HG02973 (cell line): ENCODE results near the gene DLL3.

Source experiments
- ATAC-seq: cut with Tn5 transposase; IDR thresholded peaks from one replicate; pipeline ENCODE4 v1.9.1; 2021; ENCODE audit warnings: moderate library complexity; ENCODE audit not compliant: unreplicated experiment

DLL3 gene

GRCh38 chr19:39481229-39481545 is 17.6 kb upstream of the DLL3 start:
- ATAC-seq = peak; percentile 13

GRCh38 chr19:39481676-39482075 is 17.1 kb upstream of the DLL3 start:
- no peak for ATAC-seq

GRCh38 chr19:39483141-39483540 is 15.6 kb upstream of the DLL3 start:
- ATAC-seq = no peak

- ATAC-seq = no peak
Observed at GRCh38 chr19:39489756-39490155, 9.0 kb upstream of the DLL3 start.

- ATAC-seq = no peak
Observed at GRCh38 chr19:39492225-39492624, 6.5 kb upstream of the DLL3 start.

GRCh38 chr19:39492788-39493187 is 6.0 kb upstream of the DLL3 start:
- no peak for ATAC-seq

- ATAC-seq = no peak
Observed at GRCh38 chr19:39494661-39495060, 4.1 kb upstream of the DLL3 start.

GRCh38 chr19:39496063-39496462 is 2.7 kb upstream of the DLL3 start:
- ATAC-seq = no peak

GRCh38 chr19:39497701-39497995 is 1.1 kb upstream of the DLL3 start:
- ATAC-seq = no peak

GRCh38 chr19:39497996-39498797 is 550 bp upstream of the DLL3 start:
- no peak for ATAC-seq

- no peak for ATAC-seq
Observed at GRCh38 chr19:39499932-39500331, 1.2 kb downstream of the DLL3 start.

GRCh38 chr19:39500543-39500942 is 1.8 kb downstream of the DLL3 start:
- no peak for ATAC-seq

- no peak for ATAC-seq
Observed at GRCh38 chr19:39501340-39501739, 2.6 kb downstream of the DLL3 start.

GRCh38 chr19:39502640-39503417 is 4.1 kb downstream of the DLL3 start:
- no peak for ATAC-seq

- no peak for ATAC-seq
Observed at GRCh38 chr19:39506598-39506943, 7.8 kb downstream of the DLL3 start.

- no peak for ATAC-seq
Observed at GRCh38 chr19:39506944-39507714, 8.4 kb downstream of the DLL3 start.

- no peak for ATAC-seq
Observed at GRCh38 chr19:39507715-39508364, 9.1 kb downstream of the DLL3 start.

GRCh38 chr19:39508629-39509028 is 9.9 kb downstream of the DLL3 start:
- no peak for ATAC-seq

GRCh38 chr19:39509233-39509632 is 10.5 kb downstream of the DLL3 start:
- no peak for ATAC-seq

- no peak for ATAC-seq
Observed at GRCh38 chr19:39512988-39513387, 14.2 kb downstream of the DLL3 start.

GRCh38 chr19:39514840-39515550 is 16.2 kb downstream of the DLL3 start, which contains the start of gene SELENOV:
TSS of gene SELENOV (plus strand) at chr19:39515139. CDS start at chr19:39515213, 74 bp downstream.
- ATAC-seq = no peak
